ENCODE results near the gene NRXN2.

NRXN2 gene

GRCh38 chr11:64713781-64714363 lies 9.1 kb downstream of the NRXN2 start:
- H3K9ac ChIP-seq (ENCODE audit: low read length), result no peak overlapping the region
- no peak overlapping the region for H3K18ac ChIP-seq (ENCODE audit: low read length)
- H3K27ac ChIP-seq (ENCODE audit: low read depth, low read length), result no peak overlapping the region
- H2AK5ac ChIP-seq (ENCODE audit: low read length), result no peak overlapping the region
- peaks cover 6% of the 10 kb centered on the region for H3K4me1 ChIP-seq (ENCODE audit: control insufficient read depth, low read depth, low read length)
- H4K5ac ChIP-seq (ENCODE audit: low read length), result no peak overlapping the region
- H2BK15ac ChIP-seq (replicated peaks; ENCODE audit: low read depth), result no peak overlapping the region
- H3K23ac ChIP-seq (ENCODE audit: low read length), result no peak overlapping the region
- no peaks in the 10 kb centered on the region for H3K79me2 ChIP-seq (ENCODE audit: control insufficient read depth, insufficient read depth, low read length)
- no peaks in the 10 kb centered on the region for H3K36me3 ChIP-seq (ENCODE audit: control insufficient read depth, insufficient read depth, low read length)
- H3K4ac ChIP-seq (ENCODE audit: low read depth, low read length), result no peak overlapping the region
- no CpG with 5 or more reads among the region's 39 CpGs for WGBS (ENCODE audit: extremely low coverage, insufficient coverage, low lambda C conversion rate)
- no peak overlapping the region for H3K4me3 ChIP-seq (ENCODE audit: low read length)
- no peak overlapping the region for H4K8ac ChIP-seq (ENCODE audit: low read depth, low read length)
- DNase-seq, result peak; percentile 76
- no peak overlapping the region for H3K4me2 ChIP-seq (ENCODE audit: low read length)
- peaks cover 17% of the 10 kb centered on the region for H3K27me3 ChIP-seq (ENCODE audit: insufficient read depth, low read length, poor library complexity)
- H2BK5ac ChIP-seq (ENCODE audit: low read length), result no peak overlapping the region
- H3K79me1 ChIP-seq (ENCODE audit: low read length), result no peaks in the 10 kb centered on the region
- no peak overlapping the region for H2BK120ac ChIP-seq (ENCODE audit: low read depth, low read length)
- no peak overlapping the region for H3K56ac ChIP-seq (ENCODE audit: low read length)

- Histone ChIP-seq H3K36me3 (ENCODE audit: control insufficient read depth, insufficient read depth, low read length) (no peaks in the 10 kb centered on the region), H2AK5ac (ENCODE audit: low read length) (no peak overlapping the region), H2BK5ac (ENCODE audit: low read length) (no peak overlapping the region), H3K18ac (ENCODE audit: low read length) (no peak overlapping the region), H3K4me1 (ENCODE audit: control insufficient read depth, low read depth, low read length) (peaks cover 6% of the 10 kb centered on the region), H2BK120ac (ENCODE audit: low read depth, low read length) (no peak overlapping the region), H3K79me1 (ENCODE audit: low read length) (no peaks in the 10 kb centered on the region), H3K4ac (ENCODE audit: low read depth, low read length) (no peak overlapping the region), H4K5ac (ENCODE audit: low read length) (no peak overlapping the region), H3K9ac (ENCODE audit: low read length) (no peak overlapping the region), H3K4me2 (ENCODE audit: low read length) (peak overlapping the region; percentile 40), H3K27ac (ENCODE audit: low read depth, low read length) (no peak overlapping the region), H2BK15ac (replicated peaks; ENCODE audit: low read depth) (no peak overlapping the region), H3K79me2 (ENCODE audit: control insufficient read depth, insufficient read depth, low read length) (no peaks in the 10 kb centered on the region), H3K23ac (ENCODE audit: low read length) (no peak overlapping the region), H3K4me3 (ENCODE audit: low read length) (no peak overlapping the region), H3K27me3 (ENCODE audit: insufficient read depth, low read length, poor library complexity) (peaks cover 17% of the 10 kb centered on the region), H4K8ac (ENCODE audit: low read depth, low read length) (no peak overlapping the region), H3K56ac (ENCODE audit: low read length) (peak overlapping the region; percentile 49)
- WGBS (ENCODE audit: extremely low coverage, insufficient coverage, low lambda C conversion rate), result no CpG with 5 or more reads among the region's 111 CpGs
- peak; percentile 30 for DNase-seq
These were observed 9.8 kb downstream of the NRXN2 start for GRCh38 chr11:64713016-64713707.

- no peak for DNase-seq
- no peak overlapping the region for H2BK15ac ChIP-seq (replicated peaks; ENCODE audit: low read depth)
- peaks cover 17% of the 10 kb centered on the region for H3K27me3 ChIP-seq (ENCODE audit: insufficient read depth, low read length, poor library complexity)
- no peak overlapping the region for H3K9ac ChIP-seq (ENCODE audit: low read length)
- WGBS (ENCODE audit: extremely low coverage, insufficient coverage, low lambda C conversion rate), result no CpG with 5 or more reads among the region's 45 CpGs
- no peak overlapping the region for H3K18ac ChIP-seq (ENCODE audit: low read length)
- H3K4me2 ChIP-seq (ENCODE audit: low read length), result no peak overlapping the region
- no peak overlapping the region for H3K23ac ChIP-seq (ENCODE audit: low read length)
- H3K79me2 ChIP-seq (ENCODE audit: control insufficient read depth, insufficient read depth, low read length), result no peaks in the 10 kb centered on the region
- no peak overlapping the region for H3K4ac ChIP-seq (ENCODE audit: low read depth, low read length)
- no peak overlapping the region for H2BK5ac ChIP-seq (ENCODE audit: low read length)
- H3K56ac ChIP-seq (ENCODE audit: low read length), result no peak overlapping the region
- H3K79me1 ChIP-seq (ENCODE audit: low read length), result no peaks in the 10 kb centered on the region
- H2AK5ac ChIP-seq (ENCODE audit: low read length), result no peak overlapping the region
- H2BK120ac ChIP-seq (ENCODE audit: low read depth, low read length), result no peak overlapping the region
- peaks cover 6% of the 10 kb centered on the region for H3K4me1 ChIP-seq (ENCODE audit: control insufficient read depth, low read depth, low read length)
- H3K27ac ChIP-seq (ENCODE audit: low read depth, low read length), result no peak overlapping the region
- H4K8ac ChIP-seq (ENCODE audit: low read depth, low read length), result no peak overlapping the region
- H3K4me3 ChIP-seq (ENCODE audit: low read length), result no peak overlapping the region
- H3K36me3 ChIP-seq (ENCODE audit: control insufficient read depth, insufficient read depth, low read length), result no peaks in the 10 kb centered on the region
- no peak overlapping the region for H4K5ac ChIP-seq (ENCODE audit: low read length)
These were observed 10.5 kb downstream of the NRXN2 start for GRCh38 chr11:64712430-64713015.

- H3K27ac ChIP-seq (ENCODE audit: low read depth, low read length), result no peak overlapping the region
- no peaks in the 10 kb centered on the region for H3K79me2 ChIP-seq (ENCODE audit: control insufficient read depth, insufficient read depth, low read length)
- no peaks in the 10 kb centered on the region for H3K36me3 ChIP-seq (ENCODE audit: control insufficient read depth, insufficient read depth, low read length)
- H3K18ac ChIP-seq (ENCODE audit: low read length), result no peak overlapping the region
- H3K9ac ChIP-seq (ENCODE audit: low read length), result peak overlapping the region; percentile 43
- no peaks in the 10 kb centered on the region for H3K79me1 ChIP-seq (ENCODE audit: low read length)
- no peak overlapping the region for H3K4ac ChIP-seq (ENCODE audit: low read depth, low read length)
- H2BK120ac ChIP-seq (ENCODE audit: low read depth, low read length), result no peak overlapping the region
- no CpG with 5 or more reads among the region's 19 CpGs for WGBS (ENCODE audit: extremely low coverage, insufficient coverage, low lambda C conversion rate)
- no peak overlapping the region for H2BK15ac ChIP-seq (replicated peaks; ENCODE audit: low read depth)
- no peak overlapping the region for H4K8ac ChIP-seq (ENCODE audit: low read depth, low read length)
- DNase-seq, result no peak
- peak overlapping the region; percentile 19 for H3K4me2 ChIP-seq (ENCODE audit: low read length)
- H2BK5ac ChIP-seq (ENCODE audit: low read length), result no peak overlapping the region
- no peak overlapping the region for H3K4me3 ChIP-seq (ENCODE audit: low read length)
- no peak overlapping the region for H4K5ac ChIP-seq (ENCODE audit: low read length)
- H3K56ac ChIP-seq (ENCODE audit: low read length), result peak overlapping the region; percentile 73
- peaks cover 6% of the 10 kb centered on the region for H3K4me1 ChIP-seq (ENCODE audit: control insufficient read depth, low read depth, low read length)
- H3K27me3 ChIP-seq (ENCODE audit: insufficient read depth, low read length, poor library complexity), result peaks cover 17% of the 10 kb centered on the region
- H2AK5ac ChIP-seq (ENCODE audit: low read length), result no peak overlapping the region
- no peak overlapping the region for H3K23ac ChIP-seq (ENCODE audit: low read length)
These were observed 11.0 kb downstream of the NRXN2 start for GRCh38 chr11:64711956-64712362.

- Histone ChIP-seq H3K56ac (ENCODE audit: low read length) (peak overlapping the region; percentile 85), H3K23ac (ENCODE audit: low read length) (no peak overlapping the region), H3K4me3 (ENCODE audit: low read length) (no peak overlapping the region), H2BK120ac (ENCODE audit: low read depth, low read length) (no peak overlapping the region), H3K18ac (ENCODE audit: low read length) (no peak overlapping the region), H2BK15ac (replicated peaks; ENCODE audit: low read depth) (no peak overlapping the region), H4K5ac (ENCODE audit: low read length) (no peak overlapping the region), H3K4ac (ENCODE audit: low read depth, low read length) (no peak overlapping the region), H3K4me2 (ENCODE audit: low read length) (peak overlapping the region; percentile 51), H2BK5ac (ENCODE audit: low read length) (no peak overlapping the region), H2AK5ac (ENCODE audit: low read length) (no peak overlapping the region), H3K27me3 (ENCODE audit: insufficient read depth, low read length, poor library complexity) (peaks cover 17% of the 10 kb centered on the region), H3K79me1 (ENCODE audit: low read length) (no peaks in the 10 kb centered on the region), H3K9ac (ENCODE audit: low read length) (peak overlapping the region; percentile 56), H3K27ac (ENCODE audit: low read depth, low read length) (no peak overlapping the region), H3K4me1 (ENCODE audit: control insufficient read depth, low read depth, low read length) (peaks cover 6% of the 10 kb centered on the region), H3K36me3 (ENCODE audit: control insufficient read depth, insufficient read depth, low read length) (no peaks in the 10 kb centered on the region), H4K8ac (ENCODE audit: low read depth, low read length) (no peak overlapping the region), H3K79me2 (ENCODE audit: control insufficient read depth, insufficient read depth, low read length) (no peaks in the 10 kb centered on the region)
- DNase-seq, result peak; percentile 54
- no CpG with 5 or more reads among the region's 46 CpGs for WGBS (ENCODE audit: extremely low coverage, insufficient coverage, low lambda C conversion rate)
These were observed 11.7 kb downstream of the NRXN2 start for GRCh38 chr11:64711138-64711955.

All from mesendoderm (in vitro differentiated cells).